Thyroid gland (tissue), 4 donors: ENCODE data around the gene CDHR5.

Source experiments
- CTCF ChIP-seq, 6 experiments: fragments of 200-600 bp in 3 of 6; fragments of 450-650 bp in 3 of 6; sonication (generic) in 3 of 6; IDR thresholded peaks; one replicate each; pipeline ENCODE4 v1.5.1; 2016 to 2019; ENCODE audit warnings: antibody characterized with exemption in 6 of 6, mild to moderate bottlenecking in 2 of 6, inconsistent platforms in 1 of 6, moderate library complexity in 1 of 6
- POLR2A ChIP-seq, 2 donors: fragments of 450-650 bp; IDR thresholded peaks; one replicate each; pipeline ENCODE4 v1.6.1; 2017; ENCODE audit warnings: antibody characterized with exemption in 2 of 2, mild to moderate bottlenecking in 2 of 2, moderate library complexity in 1 of 2

GRCh38 chr11:623349-623869 is 1.3 kb downstream of the CDHR5 start:
- TF ChIP-seq CTCF (IDR thresholded peaks at IDR 0.05): no peak
- TF ChIP-seq POLR2A (IDR thresholded peaks at IDR 0.05): no peak
